ENCODE measurements around the gene PHETA1. TPM values are rescaled to one million over a fixed set of nuclear protein-coding genes. Genes with fewer than 3 reads are reported as not detected.

The PHETA1 gene
- polyA plus RNA-seq, 1 of the 3 experiments (the other 2 are of a cell fraction), result 7.3 TPM

DNA sequence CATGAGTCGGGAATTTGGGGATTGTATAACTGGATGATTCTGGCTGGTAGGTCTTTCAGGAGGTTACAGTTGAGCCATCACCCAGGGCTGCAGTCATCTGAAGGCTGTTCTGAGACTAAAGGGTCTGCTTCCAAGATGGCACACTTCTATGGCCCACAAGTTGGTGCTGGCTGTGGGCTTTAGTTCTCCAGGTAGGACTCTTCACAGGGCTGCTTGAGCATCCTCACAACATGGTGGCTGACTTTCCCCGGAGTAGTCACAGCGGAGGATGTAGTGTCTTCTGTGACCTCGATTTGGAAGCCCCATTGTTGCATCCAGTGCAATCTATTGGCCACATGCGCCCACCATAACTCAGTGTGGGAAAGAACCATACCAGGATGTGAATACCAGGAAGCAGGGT lies 14.4 kb downstream of the PHETA1 start:
- Histone ChIP-seq H3K9me3 (no peaks in the 10 kb centered on the region), H3K4me2 (no peak overlapping the region), H3K27ac (ENCODE audit: low read depth in 2 of 2, low read length in 1 of 2) (no peak overlapping the region), H3K27me3 (ENCODE audit: insufficient read depth) (no peaks in the 10 kb centered on the region), H3K9me2 (no peaks in the 10 kb centered on the region), H3K79me2 (ENCODE audit: insufficient read depth) (no peaks in the 10 kb centered on the region), H3K36me3 (replicated peaks in 1 of 2; ENCODE audit: control insufficient read depth in 1 of 2, insufficient read depth in 2 of 2, low read length in 1 of 2) (no peaks in the 10 kb centered on the region), H3K4me3 (ENCODE audit: low read depth in 2 of 2, low read length in 1 of 2) (no peak overlapping the region), H3K4me1 (ENCODE audit: control insufficient read depth in 1 of 2, insufficient read depth in 2 of 2, low read depth in 1 of 2, low read length in 1 of 2) (no peaks in the 10 kb centered on the region), H2AFZ (ENCODE audit: low read depth) (no peak overlapping the region), H3F3A (replicated peaks; ENCODE audit: insufficient read depth) (no peaks in the 10 kb centered on the region), H4K20me1 (ENCODE audit: insufficient read depth) (no peaks in the 10 kb centered on the region), H3K9ac (no peak overlapping the region)
- no peak for DNase-seq
- TF ChIP-seq, protein P1, sequence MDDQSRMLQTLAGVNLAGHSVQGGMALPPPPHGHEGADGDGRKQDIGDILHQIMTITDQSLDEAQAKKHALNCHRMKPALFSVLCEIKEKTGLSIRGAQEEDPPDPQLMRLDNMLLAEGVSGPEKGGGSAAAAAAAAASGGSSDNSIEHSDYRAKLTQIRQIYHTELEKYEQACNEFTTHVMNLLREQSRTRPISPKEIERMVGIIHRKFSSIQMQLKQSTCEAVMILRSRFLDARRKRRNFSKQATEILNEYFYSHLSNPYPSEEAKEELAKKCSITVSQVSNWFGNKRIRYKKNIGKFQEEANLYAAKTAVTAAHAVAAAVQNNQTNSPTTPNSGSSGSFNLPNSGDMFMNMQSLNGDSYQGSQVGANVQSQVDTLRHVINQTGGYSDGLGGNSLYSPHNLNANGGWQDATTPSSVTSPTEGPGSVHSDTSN (IDR thresholded peaks at IDR 0.05), result no peak
- no peak for TF ChIP-seq RFX5 (IDR thresholded peaks at IDR 0.05; ENCODE audit: low read length)
- TF ChIP-seq NFIC (IDR thresholded peaks at IDR 0.05; ENCODE audit: borderline replicate concordance), result no peak
- no peak for TF ChIP-seq FOSL2 (IDR thresholded peaks at IDR 0.05; ENCODE audit: borderline replicate concordance, low read depth)
- TF ChIP-seq, protein P2, sequence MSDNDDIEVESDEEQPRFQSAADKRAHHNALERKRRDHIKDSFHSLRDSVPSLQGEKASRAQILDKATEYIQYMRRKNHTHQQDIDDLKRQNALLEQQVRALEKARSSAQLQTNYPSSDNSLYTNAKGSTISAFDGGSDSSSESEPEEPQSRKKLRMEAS (IDR thresholded peaks at IDR 0.05; ENCODE audit: low read depth), result no peak
- TF ChIP-seq, protein P3, sequence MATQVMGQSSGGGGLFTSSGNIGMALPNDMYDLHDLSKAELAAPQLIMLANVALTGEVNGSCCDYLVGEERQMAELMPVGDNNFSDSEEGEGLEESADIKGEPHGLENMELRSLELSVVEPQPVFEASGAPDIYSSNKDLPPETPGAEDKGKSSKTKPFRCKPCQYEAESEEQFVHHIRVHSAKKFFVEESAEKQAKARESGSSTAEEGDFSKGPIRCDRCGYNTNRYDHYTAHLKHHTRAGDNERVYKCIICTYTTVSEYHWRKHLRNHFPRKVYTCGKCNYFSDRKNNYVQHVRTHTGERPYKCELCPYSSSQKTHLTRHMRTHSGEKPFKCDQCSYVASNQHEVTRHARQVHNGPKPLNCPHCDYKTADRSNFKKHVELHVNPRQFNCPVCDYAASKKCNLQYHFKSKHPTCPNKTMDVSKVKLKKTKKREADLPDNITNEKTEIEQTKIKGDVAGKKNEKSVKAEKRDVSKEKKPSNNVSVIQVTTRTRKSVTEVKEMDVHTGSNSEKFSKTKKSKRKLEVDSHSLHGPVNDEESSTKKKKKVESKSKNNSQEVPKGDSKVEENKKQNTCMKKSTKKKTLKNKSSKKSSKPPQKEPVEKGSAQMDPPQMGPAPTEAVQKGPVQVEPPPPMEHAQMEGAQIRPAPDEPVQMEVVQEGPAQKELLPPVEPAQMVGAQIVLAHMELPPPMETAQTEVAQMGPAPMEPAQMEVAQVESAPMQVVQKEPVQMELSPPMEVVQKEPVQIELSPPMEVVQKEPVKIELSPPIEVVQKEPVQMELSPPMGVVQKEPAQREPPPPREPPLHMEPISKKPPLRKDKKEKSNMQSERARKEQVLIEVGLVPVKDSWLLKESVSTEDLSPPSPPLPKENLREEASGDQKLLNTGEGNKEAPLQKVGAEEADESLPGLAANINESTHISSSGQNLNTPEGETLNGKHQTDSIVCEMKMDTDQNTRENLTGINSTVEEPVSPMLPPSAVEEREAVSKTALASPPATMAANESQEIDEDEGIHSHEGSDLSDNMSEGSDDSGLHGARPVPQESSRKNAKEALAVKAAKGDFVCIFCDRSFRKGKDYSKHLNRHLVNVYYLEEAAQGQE (IDR thresholded peaks at IDR 0.05; ENCODE audit: low read depth, low read length), result no peak
- TF ChIP-seq YY1 (IDR thresholded peaks at IDR 0.05; ENCODE audit: low read depth), result no peak
- TF ChIP-seq CHD2 (IDR thresholded peaks at IDR 0.05; ENCODE audit: low read length, partially characterized antibody), result no peak
- no peak for TF ChIP-seq JUND (IDR thresholded peaks at IDR 0.05)
- no peak for TF ChIP-seq TCF12 (IDR thresholded peaks at IDR 0.05)
- TF ChIP-seq RAD21 (IDR thresholded peaks at IDR 0.05; ENCODE audit: low read length), result no peak
- TF ChIP-seq USF2 (IDR thresholded peaks at IDR 0.05; ENCODE audit: borderline replicate concordance, low read depth, low read length), result no peak
- TF ChIP-seq POLR2AphosphoS5 (IDR thresholded peaks at IDR 0.05; ENCODE audit: low read depth, low read length), result no peak
- TF ChIP-seq GABPA (IDR thresholded peaks at IDR 0.05; ENCODE audit: low read depth), result no peak
- TF ChIP-seq TEAD4 (IDR thresholded peaks at IDR 0.05; ENCODE audit: borderline replicate concordance, insufficient read depth), result no peak
- no peak for TF ChIP-seq USF1 (IDR thresholded peaks at IDR 0.05; ENCODE audit: borderline replicate concordance, low read depth)
- POLR2A ChIA-PET, result no interaction called here
- CTCF ChIA-PET, result interaction anchor here (1.2 kb wide), 1 partner anchor 43 kb away, joined by 3 read pairs; no protein-coding TSS in a partner anchor
- WGBS (ENCODE audit: low lambda C conversion rate), result 75% methylated on average over 5 of the region's 5 CpGs
